ENCODE results near the gene SLCO2A1. TPM values are rescaled to one million over a fixed set of nuclear protein-coding genes. Genes with fewer than 3 reads are reported as not detected.

The SLCO2A1 gene
- total RNA-seq, 2 donors from 2014 or later, result 15.9 to 46.7 TPM

DNA sequence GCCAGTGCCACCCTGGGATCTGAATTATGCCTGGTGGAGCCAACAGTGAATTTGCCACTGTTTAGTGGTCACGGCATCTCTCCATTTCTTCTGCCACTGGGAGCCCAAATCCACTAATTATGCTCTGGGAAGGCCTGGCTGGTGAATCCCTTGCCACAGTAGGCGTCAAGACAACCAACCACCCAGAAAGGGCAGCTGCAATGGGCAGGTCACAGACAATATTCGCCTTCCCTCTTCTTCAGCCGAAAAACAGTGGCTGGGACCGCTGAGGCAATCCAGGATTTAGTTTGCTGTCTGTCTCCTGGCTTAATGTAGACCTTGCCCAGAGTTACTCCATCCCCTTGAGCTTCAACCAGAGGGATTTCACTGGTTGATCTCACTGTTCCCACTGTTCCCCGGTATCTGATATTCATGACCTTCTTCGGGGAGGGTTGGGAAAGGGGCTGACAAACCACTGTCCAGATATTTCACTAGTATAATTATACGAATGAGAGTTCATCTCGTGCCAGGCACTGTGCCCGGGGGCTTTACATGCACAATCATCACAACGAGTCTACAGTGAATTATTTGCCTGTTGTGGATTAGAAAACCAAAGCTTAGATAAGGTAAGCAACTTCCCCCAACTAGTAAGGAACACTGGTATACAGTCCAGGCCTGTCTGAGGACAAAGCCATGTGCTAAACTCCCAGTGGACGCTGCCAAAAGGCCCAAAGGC lies 84.2 kb downstream of the SLCO2A1 start:
- no peak for DNase-seq (ENCODE audit: low spot score)
- Histone ChIP-seq H3K27me3 (replicated peaks; ENCODE audit: insufficient read depth) (no peaks in the 10 kb centered on the region), H3K4me1 (replicated peaks) (peaks cover 16% of the 10 kb centered on the region), H3K36me3 (no peaks in the 10 kb centered on the region), H3K9me3 (no peaks in the 10 kb centered on the region), H3K27ac (peak overlapping the region; percentile 52 to 72), H3K4me3 (no peak overlapping the region)
- intact Hi-C loops (cut with DNase I), result no loop called here
- 64% methylated on average over 12 of the region's 12 CpGs for WGBS
- TF ChIP-seq POLR2A (IDR thresholded peaks at IDR 0.05) (no peak), POLR2AphosphoS5 (IDR thresholded peaks at IDR 0.05) (no peak)
- TF ChIP-seq, protein P1, sequence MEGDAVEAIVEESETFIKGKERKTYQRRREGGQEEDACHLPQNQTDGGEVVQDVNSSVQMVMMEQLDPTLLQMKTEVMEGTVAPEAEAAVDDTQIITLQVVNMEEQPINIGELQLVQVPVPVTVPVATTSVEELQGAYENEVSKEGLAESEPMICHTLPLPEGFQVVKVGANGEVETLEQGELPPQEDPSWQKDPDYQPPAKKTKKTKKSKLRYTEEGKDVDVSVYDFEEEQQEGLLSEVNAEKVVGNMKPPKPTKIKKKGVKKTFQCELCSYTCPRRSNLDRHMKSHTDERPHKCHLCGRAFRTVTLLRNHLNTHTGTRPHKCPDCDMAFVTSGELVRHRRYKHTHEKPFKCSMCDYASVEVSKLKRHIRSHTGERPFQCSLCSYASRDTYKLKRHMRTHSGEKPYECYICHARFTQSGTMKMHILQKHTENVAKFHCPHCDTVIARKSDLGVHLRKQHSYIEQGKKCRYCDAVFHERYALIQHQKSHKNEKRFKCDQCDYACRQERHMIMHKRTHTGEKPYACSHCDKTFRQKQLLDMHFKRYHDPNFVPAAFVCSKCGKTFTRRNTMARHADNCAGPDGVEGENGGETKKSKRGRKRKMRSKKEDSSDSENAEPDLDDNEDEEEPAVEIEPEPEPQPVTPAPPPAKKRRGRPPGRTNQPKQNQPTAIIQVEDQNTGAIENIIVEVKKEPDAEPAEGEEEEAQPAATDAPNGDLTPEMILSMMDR (IDR thresholded peaks at IDR 0.05), result no peak

DNA sequence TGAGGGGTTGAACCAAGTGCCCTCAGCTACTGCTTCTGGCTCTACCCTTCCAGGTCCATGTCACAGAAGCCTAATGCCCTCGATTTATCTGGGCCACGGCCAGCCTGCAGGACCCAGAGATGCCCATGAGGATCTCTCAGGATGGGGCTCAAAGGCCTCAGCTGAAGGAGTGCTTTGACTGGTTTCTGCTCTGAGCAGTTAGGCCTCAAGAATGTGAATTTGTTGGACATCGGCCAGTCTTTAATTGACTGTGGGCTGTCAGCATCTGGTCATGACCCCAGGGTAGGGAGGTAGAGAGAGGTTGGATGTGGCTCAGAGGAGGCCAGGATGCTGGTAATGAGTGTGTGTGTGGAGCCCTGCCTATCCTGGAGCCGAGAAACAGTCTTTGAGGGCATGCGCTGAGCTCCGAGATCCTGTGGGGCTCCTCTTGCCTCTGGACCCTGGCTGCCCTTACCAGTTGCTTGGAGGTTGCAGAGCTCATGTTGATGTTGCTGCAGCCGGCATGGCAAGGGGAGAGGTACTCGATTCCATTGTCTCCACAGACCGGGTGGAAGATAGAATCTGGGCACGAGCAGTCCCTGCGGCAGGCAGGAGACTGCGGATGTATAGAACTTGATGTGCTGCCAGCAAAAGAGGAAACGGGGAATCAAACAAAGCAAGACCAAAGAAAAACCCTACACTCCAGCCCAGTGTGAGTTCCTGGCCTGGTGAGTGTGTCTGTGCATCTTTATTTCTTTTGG lies 84.9 kb downstream of the SLCO2A1 start:
- no peak overlapping the region for H3K4me3 ChIP-seq
- TF ChIP-seq POLR2AphosphoS5 (IDR thresholded peaks at IDR 0.05), result peak; percentile 86
- no peak for TF ChIP-seq POLR2A (IDR thresholded peaks at IDR 0.05)
- 24% methylated on average over 13 of the region's 13 CpGs for WGBS
- peak overlapping the region; percentile 52 to 72 for H3K27ac ChIP-seq
- H3K9me3 ChIP-seq, result no peaks in the 10 kb centered on the region
- H3K36me3 ChIP-seq, result no peaks in the 10 kb centered on the region
- peak; percentile 86 for DNase-seq (ENCODE audit: low spot score)
- H3K4me1 ChIP-seq (replicated peaks), result peaks cover 16% of the 10 kb centered on the region
- H3K27me3 ChIP-seq (replicated peaks; ENCODE audit: insufficient read depth), result no peaks in the 10 kb centered on the region
- intact Hi-C loops (cut with DNase I), result no loop called here

DNA sequence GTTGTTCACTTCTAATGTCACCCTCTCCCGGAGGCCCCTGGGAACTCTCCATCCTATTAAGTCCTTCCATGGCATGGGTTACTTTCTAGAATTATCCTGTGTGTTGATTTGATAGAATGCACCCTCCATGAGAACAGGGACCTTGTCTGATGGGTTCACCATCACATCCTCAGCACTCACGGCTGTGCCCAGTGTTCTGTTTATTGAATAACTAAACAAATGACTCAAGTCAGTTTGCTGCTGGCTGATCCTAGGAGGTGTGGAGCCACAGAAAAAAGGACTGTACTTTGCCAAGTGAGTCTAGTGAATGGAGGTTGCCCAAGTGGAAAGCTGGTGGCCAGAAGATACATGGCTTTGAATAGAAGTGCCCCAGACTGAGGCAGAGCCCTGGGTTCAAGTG lies 85.5 kb downstream of the SLCO2A1 start:
- 46% methylated on average over 2 of the region's 2 CpGs for WGBS
- intact Hi-C loops (cut with DNase I), result no loop called here
- Histone ChIP-seq H3K9me3 (no peaks in the 10 kb centered on the region), H3K27ac (peak overlapping the region; percentile 52 to 72), H3K27me3 (replicated peaks; ENCODE audit: insufficient read depth) (no peaks in the 10 kb centered on the region), H3K36me3 (no peaks in the 10 kb centered on the region), H3K4me1 (replicated peaks) (peaks cover 16% of the 10 kb centered on the region), H3K4me3 (no peak overlapping the region)
- DNase-seq (ENCODE audit: low spot score), result no peak
- TF ChIP-seq, protein P1 (IDR thresholded peaks at IDR 0.05), result no peak
- TF ChIP-seq POLR2AphosphoS5 (IDR thresholded peaks at IDR 0.05) (no peak), POLR2A (IDR thresholded peaks at IDR 0.05) (no peak)

DNA sequence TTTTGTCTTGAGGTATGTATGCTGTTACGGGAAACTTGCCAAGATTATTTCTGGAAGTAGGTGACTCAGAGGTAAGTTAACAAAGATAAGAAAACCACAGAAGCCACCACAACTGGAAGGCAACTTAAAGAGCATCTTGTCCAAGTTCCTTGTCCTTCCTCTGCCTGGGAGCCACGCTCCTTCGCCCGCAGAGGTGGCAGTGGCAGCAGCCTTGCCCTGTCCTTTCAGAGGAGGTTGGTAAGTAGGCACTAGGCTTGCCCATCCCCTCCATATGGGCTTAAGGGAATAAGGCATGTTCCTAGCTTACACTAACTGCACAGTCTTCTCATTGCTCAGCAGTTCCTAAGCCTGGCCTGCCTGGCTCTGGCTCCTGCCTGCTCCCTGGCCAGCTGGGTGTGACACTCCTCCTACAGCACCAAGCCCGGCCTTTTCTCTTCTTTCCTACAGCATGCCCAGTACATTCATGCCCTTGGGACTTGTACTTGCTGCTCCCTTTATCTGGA lies 86.0 kb downstream of the SLCO2A1 start:
- intact Hi-C loops (cut with DNase I), result no loop called here

DNA sequence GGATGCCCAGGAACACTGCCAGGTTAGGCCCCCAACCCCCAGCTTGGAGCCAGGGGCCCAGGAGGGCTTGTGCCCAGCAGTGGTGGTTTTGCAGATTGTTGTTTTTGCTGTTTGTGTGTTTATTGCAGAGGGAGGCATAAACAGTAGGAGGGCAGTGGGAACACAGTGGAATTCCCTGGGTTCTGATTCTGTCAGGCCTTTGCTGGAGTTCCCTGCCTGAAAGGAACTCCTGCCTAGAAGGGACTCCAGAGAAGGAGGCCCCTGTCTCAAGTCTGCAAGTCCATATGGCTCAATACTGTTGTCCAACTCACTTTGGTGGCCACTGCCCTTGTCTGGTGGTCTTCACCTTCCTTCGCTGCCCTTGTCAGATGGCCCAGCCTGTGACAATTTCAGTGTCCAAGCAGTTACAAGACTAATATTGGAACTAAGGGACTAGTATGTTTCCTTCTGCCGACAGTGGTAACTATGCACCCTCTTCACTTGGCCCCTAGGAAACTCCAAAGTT lies 86.6 kb downstream of the SLCO2A1 start:
- no peak for DNase-seq (ENCODE audit: low spot score)
- peak overlapping the region in 1 of 2 donors; percentile 19 for H3K27ac ChIP-seq

More for the DNA sequence above, 86.0 kb downstream of the SLCO2A1 start:
- 53% methylated on average over 5 of the region's 5 CpGs for WGBS
- Histone ChIP-seq H3K9me3 (no peaks in the 10 kb centered on the region), H3K4me1 (replicated peaks) (peaks cover 16% of the 10 kb centered on the region), H3K36me3 (no peaks in the 10 kb centered on the region), H3K27me3 (replicated peaks; ENCODE audit: insufficient read depth) (no peaks in the 10 kb centered on the region), H3K4me3 (no peak overlapping the region), H3K27ac (peak overlapping the region; percentile 52 to 72)
- TF ChIP-seq POLR2AphosphoS5 (IDR thresholded peaks at IDR 0.05), result peak; percentile 17
- TF ChIP-seq, protein P1 (IDR thresholded peaks at IDR 0.05), result peak in 1 of 4 experiments; percentile 5
- no peak for TF ChIP-seq POLR2A (IDR thresholded peaks at IDR 0.05)
- peak; percentile 25 for DNase-seq (ENCODE audit: low spot score)

More for the DNA sequence above, 86.6 kb downstream of the SLCO2A1 start:
- intact Hi-C loops (cut with DNase I), result no loop called here
- Histone ChIP-seq H3K36me3 (no peaks in the 10 kb centered on the region), H3K4me3 (no peak overlapping the region), H3K9me3 (no peaks in the 10 kb centered on the region), H3K27me3 (replicated peaks; ENCODE audit: insufficient read depth) (no peaks in the 10 kb centered on the region), H3K4me1 (replicated peaks) (peaks cover 16% of the 10 kb centered on the region)
- 95% methylated on average over 2 of the region's 2 CpGs for WGBS
- no peak for TF ChIP-seq POLR2A (IDR thresholded peaks at IDR 0.05)
- TF ChIP-seq, protein P1 (IDR thresholded peaks at IDR 0.05), result no peak
- TF ChIP-seq POLR2AphosphoS5 (IDR thresholded peaks at IDR 0.05), result no peak
